Colon (tissue), 2 donors: ENCODE data around the gene HYI.
"Not testable (repeated sequence)": the region's sequence is repeated elsewhere in the genome, so short reads cannot be mapped to it uniquely, and the experiment has no call there.

Experiments used
- FAIRE-seq: peaks from 2 replicates; lab custom pipeline; 2012; peaks lifted over from hg19 to GRCh38; lab: Jason Lieb, UNC
- donor health status: control.
- donor health status: control.

The HYI gene

GRCh38 chr1:43464681-43465504, 11.2 kb upstream of the HYI start:
- no peak for FAIRE-seq

- FAIRE-seq = no peak
Measured at GRCh38 chr1:43463479-43463878, 9.7 kb upstream of the HYI start.

- no peak for FAIRE-seq
Measured at GRCh38 chr1:43460988-43461693, 7.4 kb upstream of the HYI start.

GRCh38 chr1:43458379-43458778, 4.6 kb upstream of the HYI start:
- not testable (repeated sequence) for FAIRE-seq

- no peak for FAIRE-seq
Measured at GRCh38 chr1:43455213-43455889, 1.6 kb upstream of the HYI start.

- peak; percentile 70 for FAIRE-seq
Measured at GRCh38 chr1:43454270-43455011, 710 bp upstream of the HYI start.

- no peak for FAIRE-seq
Measured at GRCh38 chr1:43452789-43453441, 816 bp downstream of the HYI start.

GRCh38 chr1:43451701-43452532, 1.8 kb downstream of the HYI start:
- FAIRE-seq = no peak

- FAIRE-seq = no peak
Measured at GRCh38 chr1:43451157-43451591, 2.6 kb downstream of the HYI start.

GRCh38 chr1:43450251-43450941, 3.3 kb downstream of the HYI start:
- no peak for FAIRE-seq

GRCh38 chr1:43449708-43450069, 4.0 kb downstream of the HYI start:
- FAIRE-seq = no peak

- no peak for FAIRE-seq
Measured at GRCh38 chr1:43448955-43449707, 4.6 kb downstream of the HYI start.

GRCh38 chr1:43447891-43448708, 5.6 kb downstream of the HYI start:
- FAIRE-seq = no peak

GRCh38 chr1:43446881-43447835, 6.6 kb downstream of the HYI start:
- FAIRE-seq = no peak

GRCh38 chr1:43446388-43446740, 7.4 kb downstream of the HYI start:
- FAIRE-seq = no peak

GRCh38 chr1:43445606-43446387, 7.9 kb downstream of the HYI start:
- FAIRE-seq = no peak

- FAIRE-seq = no peak
Measured at GRCh38 chr1:43444836-43445235, 8.9 kb downstream of the HYI start.
